Muscle layer of colon (tissue), 2 donors: ENCODE measurements around the gene SETBP1.

Experiments used
- H3K27ac ChIP-seq: one replicate; pipeline ENCODE4 v1.7.0; 2013; ENCODE audit warnings: low read depth, mild to moderate bottlenecking, low read length, moderate library complexity
- H3K27me3 ChIP-seq, 2 donors: one replicate each; pipeline ENCODE4 v1.7.0; 2013; ENCODE audit warnings: low read length in 2 of 2, mild to moderate bottlenecking in 2 of 2; ENCODE audit not compliant: insufficient read depth in 2 of 2, control insufficient read depth in 1 of 2
- H3K36me3 ChIP-seq: one replicate; pipeline ENCODE4 v1.7.0; 2013; ENCODE audit warnings: mild to moderate bottlenecking, low read length; ENCODE audit not compliant: insufficient read depth
- H3K4me1 ChIP-seq: one replicate; pipeline ENCODE4 v1.7.0; 2013; ENCODE audit warnings: mild to moderate bottlenecking, low read length; ENCODE audit not compliant: insufficient read depth
- H3K4me3 ChIP-seq, 2 donors: one replicate each; pipeline ENCODE4 v1.7.0; 2013; ENCODE audit warnings: low read length in 2 of 2, low read depth in 1 of 2, mild to moderate bottlenecking in 1 of 2, moderate library complexity in 1 of 2
- H3K9ac ChIP-seq: one replicate; pipeline ENCODE4 v1.7.0; 2013; ENCODE audit warnings: low read length
- H3K9me3 ChIP-seq: one replicate; pipeline ENCODE4 v1.7.0; 2013; ENCODE audit warnings: mild to moderate bottlenecking, low read length
- donor health status: abdominal sarcoma.
- donor health status: Adenocarcinoma of cecum.

The SETBP1 gene

GRCh38 chr18:45044787-45045186, 364.1 kb downstream of the SETBP1 start:
- Histone ChIP-seq H3K4me1 (peaks cover 8% of the 10 kb centered on the region), H3K9me3 (no peaks in the 10 kb centered on the region), H3K36me3 (no peaks in the 10 kb centered on the region), H3K9ac (no peak overlapping the region), H3K4me3 (no peak overlapping the region), H3K27ac (no peak overlapping the region), H3K27me3 (no peaks in the 10 kb centered on the region)

DNA sequence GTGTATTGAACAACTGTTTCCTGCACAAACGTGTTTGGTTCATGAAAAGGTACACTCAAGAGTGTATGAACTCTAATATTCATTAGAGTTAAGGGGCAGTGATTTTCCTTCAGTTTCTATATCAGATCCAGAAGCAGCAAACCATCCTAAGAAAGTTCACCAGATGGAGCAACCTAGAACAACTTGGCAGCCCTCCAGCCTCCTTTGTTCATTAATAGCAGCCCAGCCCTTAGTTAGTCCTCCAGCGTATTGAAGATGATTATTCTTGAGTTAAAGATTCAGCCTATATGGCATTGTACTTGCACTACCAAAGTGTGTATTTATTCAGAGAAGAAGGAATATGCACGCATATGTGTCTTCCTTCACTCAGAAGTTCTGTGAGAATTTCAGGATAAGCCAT, 365.5 kb downstream of the SETBP1 start:
- Histone ChIP-seq H3K9me3 (no peaks in the 10 kb centered on the region), H3K36me3 (no peaks in the 10 kb centered on the region), H3K4me1 (peaks cover 23% of the 10 kb centered on the region), H3K27ac (no peak overlapping the region), H3K27me3 (no peaks in the 10 kb centered on the region), H3K9ac (no peak overlapping the region), H3K4me3 (no peak overlapping the region)

GRCh38 chr18:45046961-45047360, 366.3 kb downstream of the SETBP1 start:
- Histone ChIP-seq H3K27ac (no peak overlapping the region), H3K27me3 (no peaks in the 10 kb centered on the region), H3K4me1 (peaks cover 24% of the 10 kb centered on the region)

DNA sequence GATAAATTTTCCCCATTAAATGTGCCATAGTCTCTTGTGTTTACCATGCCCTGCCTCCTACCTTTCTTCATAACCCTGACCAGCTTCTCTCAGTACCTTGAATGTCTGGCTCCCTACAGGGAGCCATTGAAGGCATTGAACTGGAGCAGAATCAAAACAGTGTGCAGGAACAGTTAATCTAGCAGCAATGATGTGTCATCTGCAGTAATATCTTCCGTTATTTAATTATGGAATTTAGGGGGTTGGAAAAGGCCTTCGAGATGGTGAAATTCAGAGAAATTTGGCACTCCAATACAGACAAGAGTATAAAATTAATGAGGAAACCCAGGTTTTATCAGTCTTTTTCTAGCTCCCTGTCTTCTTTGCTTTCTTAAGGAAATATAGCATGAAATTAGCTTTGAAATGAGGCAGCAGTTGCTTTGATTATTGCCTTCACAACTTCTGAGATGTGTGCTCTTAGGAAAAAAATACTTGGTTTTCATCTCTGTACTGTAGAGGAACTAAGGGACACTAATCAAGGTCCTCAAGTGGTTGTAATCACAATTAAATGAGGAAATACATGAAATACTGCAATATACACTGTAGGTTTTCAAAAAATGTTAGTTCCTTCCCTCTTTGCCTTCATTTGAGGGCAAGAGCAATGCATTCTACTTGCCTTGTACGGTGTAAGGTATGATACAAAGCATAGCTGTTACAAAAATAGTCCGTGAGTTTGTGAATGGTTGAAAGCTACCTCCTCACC, 369.1 kb downstream of the SETBP1 start:
- Histone ChIP-seq H3K36me3 (no peaks in the 10 kb centered on the region), H3K27me3 (no peaks in the 10 kb centered on the region), H3K27ac (no peak overlapping the region), H3K4me3 (no peak overlapping the region), H3K9ac (no peak overlapping the region), H3K9me3 (no peaks in the 10 kb centered on the region), H3K4me1 (peaks cover 24% of the 10 kb centered on the region)

More at GRCh38 chr18:45046961-45047360, 366.3 kb downstream of the SETBP1 start:
- Histone ChIP-seq H3K9me3 (no peaks in the 10 kb centered on the region), H3K4me3 (no peak overlapping the region), H3K9ac (no peak overlapping the region), H3K36me3 (no peaks in the 10 kb centered on the region)

DNA sequence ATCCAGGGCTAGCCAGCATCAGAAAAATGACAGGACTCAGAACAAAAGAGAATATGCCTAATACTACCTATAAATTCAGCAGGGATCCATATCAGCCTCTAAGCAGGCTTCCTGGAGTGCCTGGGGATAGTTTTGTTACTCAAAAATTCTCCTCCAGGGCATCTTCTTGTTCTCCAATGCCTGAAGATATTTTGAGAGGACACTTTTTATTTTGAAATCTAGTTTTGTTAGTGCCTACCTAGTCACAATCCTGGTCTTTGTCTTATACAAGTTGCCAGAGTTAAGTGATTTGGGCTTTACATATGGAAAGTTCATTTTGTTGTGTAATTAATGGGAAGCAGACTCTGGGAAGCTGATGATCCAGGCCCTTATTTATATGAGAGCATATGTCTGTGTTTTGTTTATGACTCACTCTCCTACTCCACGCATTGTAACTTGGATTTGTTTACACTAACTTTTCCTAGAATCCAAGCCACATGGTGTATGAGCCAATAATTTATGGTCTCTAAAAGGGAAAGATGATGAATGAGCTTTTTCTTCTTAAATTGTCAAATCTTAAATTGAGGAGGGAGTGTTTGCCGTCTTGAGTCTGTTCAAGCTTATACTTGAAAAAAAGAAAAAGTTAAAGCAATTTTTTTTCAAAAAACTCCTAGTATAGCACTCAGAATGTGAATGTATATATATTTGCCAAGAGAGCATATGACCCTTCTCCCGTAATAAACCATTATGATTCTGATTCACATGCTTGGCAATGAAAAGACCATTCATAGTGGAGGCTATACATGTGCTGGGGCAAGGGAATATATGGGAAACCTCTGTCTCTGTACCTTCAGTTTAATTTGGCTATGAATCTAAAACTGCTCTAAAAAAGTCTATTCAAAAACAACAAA, 370.3 kb downstream of the SETBP1 start:
- no peaks in the 10 kb centered on the region for H3K27me3 ChIP-seq
- no peaks in the 10 kb centered on the region for H3K9me3 ChIP-seq
- H3K4me1 ChIP-seq = peaks cover 24% of the 10 kb centered on the region
- H3K36me3 ChIP-seq = no peaks in the 10 kb centered on the region
- no peak overlapping the region for H3K4me3 ChIP-seq
- no peak overlapping the region for H3K9ac ChIP-seq
- peak overlapping the region; percentile 22 for H3K27ac ChIP-seq

- peaks cover 23% of the 10 kb centered on the region for H3K4me1 ChIP-seq
- H3K4me3 ChIP-seq = no peak overlapping the region
- H3K27ac ChIP-seq = no peak overlapping the region
- H3K9ac ChIP-seq = no peak overlapping the region
- no peaks in the 10 kb centered on the region for H3K9me3 ChIP-seq
- no peaks in the 10 kb centered on the region for H3K36me3 ChIP-seq
- no peaks in the 10 kb centered on the region for H3K27me3 ChIP-seq
Observed at GRCh38 chr18:45054636-45055035, 373.9 kb downstream of the SETBP1 start.

- H3K9me3 ChIP-seq = no peaks in the 10 kb centered on the region
Observed at GRCh38 chr18:45055811-45056210, 375.1 kb downstream of the SETBP1 start.

DNA sequence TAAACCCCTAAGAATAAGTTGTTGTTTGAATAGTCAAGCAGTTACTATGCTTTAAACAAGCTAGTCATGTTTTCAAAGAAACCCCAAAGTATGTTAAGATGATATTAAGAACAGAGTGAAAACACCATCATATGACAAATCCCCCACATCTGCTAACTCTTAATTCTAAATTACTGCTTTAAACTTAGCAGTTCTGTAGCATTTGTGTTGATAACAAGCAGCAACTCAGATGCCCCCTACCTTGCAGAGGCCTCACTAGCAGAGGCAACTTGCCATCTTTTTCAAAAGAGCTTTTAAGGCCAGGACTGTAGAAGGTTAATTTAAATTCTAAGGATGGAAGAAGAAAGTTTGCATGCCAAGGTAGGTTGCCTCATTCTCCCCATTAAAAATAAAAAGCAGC, 376.2 kb downstream of the SETBP1 start:
- Histone ChIP-seq H3K4me1 (peaks cover 6% of the 10 kb centered on the region), H3K27me3 (no peaks in the 10 kb centered on the region), H3K4me3 (no peak overlapping the region), H3K27ac (no peak overlapping the region), H3K36me3 (no peaks in the 10 kb centered on the region), H3K9ac (no peak overlapping the region), H3K9me3 (no peaks in the 10 kb centered on the region)

More at GRCh38 chr18:45055811-45056210, 375.1 kb downstream of the SETBP1 start:
- peaks cover 11% of the 10 kb centered on the region for H3K4me1 ChIP-seq
- H3K36me3 ChIP-seq = no peaks in the 10 kb centered on the region
- H3K9ac ChIP-seq = no peak overlapping the region
- H3K27me3 ChIP-seq = no peaks in the 10 kb centered on the region
- H3K27ac ChIP-seq = no peak overlapping the region
- H3K4me3 ChIP-seq = no peak overlapping the region

DNA sequence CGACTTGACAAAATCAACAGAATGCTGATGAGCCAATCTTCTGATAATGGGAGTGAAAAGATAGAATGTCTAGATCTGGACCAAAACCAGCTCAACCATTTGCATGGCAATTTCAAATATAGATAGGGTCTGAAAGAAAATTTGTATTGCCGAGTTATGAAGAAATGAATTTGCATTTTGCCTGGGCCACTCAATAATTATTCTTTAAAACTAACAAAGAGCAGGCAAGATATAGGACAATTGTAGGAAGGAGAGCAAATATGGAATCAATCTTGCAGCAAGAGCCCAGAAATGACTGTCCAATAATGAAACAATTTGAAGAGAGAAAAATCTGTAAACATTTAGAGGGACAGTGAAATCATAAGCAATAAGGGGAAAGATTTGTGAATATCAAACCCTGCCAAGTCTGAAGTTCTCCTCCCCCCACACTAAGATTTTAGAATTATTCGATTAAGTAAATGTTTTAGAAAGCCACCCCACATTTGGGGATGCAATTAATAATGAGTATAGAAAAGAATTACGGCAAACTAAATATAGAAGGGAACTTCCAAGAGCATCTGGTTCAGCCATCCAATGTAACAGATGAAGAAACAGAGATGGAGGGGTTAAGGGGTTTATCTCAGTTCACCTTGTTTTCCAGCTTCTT, 377.4 kb downstream of the SETBP1 start:
- no peak overlapping the region for H3K4me3 ChIP-seq
- H3K27me3 ChIP-seq = no peaks in the 10 kb centered on the region
- no peak overlapping the region for H3K27ac ChIP-seq
- H3K36me3 ChIP-seq = no peaks in the 10 kb centered on the region
- H3K9ac ChIP-seq = no peak overlapping the region
- no peaks in the 10 kb centered on the region for H3K9me3 ChIP-seq
- peaks cover 6% of the 10 kb centered on the region for H3K4me1 ChIP-seq

GRCh38 chr18:45059695-45060094, 379.0 kb downstream of the SETBP1 start:
- peaks cover 6% of the 10 kb centered on the region for H3K4me1 ChIP-seq
- H3K36me3 ChIP-seq = no peaks in the 10 kb centered on the region

GRCh38 chr18:45060102-45060501, 379.4 kb downstream of the SETBP1 start:
- Histone ChIP-seq H3K36me3 (no peaks in the 10 kb centered on the region), H3K27me3 (no peaks in the 10 kb centered on the region), H3K9me3 (no peaks in the 10 kb centered on the region), H3K4me1 (peaks cover 6% of the 10 kb centered on the region), H3K9ac (no peak overlapping the region), H3K4me3 (no peak overlapping the region), H3K27ac (no peak overlapping the region)

More at GRCh38 chr18:45059695-45060094, 379.0 kb downstream of the SETBP1 start:
- H3K27me3 ChIP-seq = no peaks in the 10 kb centered on the region
- H3K9me3 ChIP-seq = no peaks in the 10 kb centered on the region
- H3K4me3 ChIP-seq = no peak overlapping the region
- H3K9ac ChIP-seq = no peak overlapping the region
- no peak overlapping the region for H3K27ac ChIP-seq
